NCI-H1092 treated with DMSO at 0.1 percent for 48 hours (cell line): ENCODE results near the gene OR14A16.

ENCODE experiments used
- DNase-seq: peaks from one replicate; lab custom pipeline; 2025; lab: John Stamatoyannopoulos, UW

Gene OR14A16, protein sequence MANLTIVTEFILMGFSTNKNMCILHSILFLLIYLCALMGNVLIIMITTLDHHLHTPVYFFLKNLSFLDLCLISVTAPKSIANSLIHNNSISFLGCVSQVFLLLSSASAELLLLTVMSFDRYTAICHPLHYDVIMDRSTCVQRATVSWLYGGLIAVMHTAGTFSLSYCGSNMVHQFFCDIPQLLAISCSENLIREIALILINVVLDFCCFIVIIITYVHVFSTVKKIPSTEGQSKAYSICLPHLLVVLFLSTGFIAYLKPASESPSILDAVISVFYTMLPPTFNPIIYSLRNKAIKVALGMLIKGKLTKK

DNA sequence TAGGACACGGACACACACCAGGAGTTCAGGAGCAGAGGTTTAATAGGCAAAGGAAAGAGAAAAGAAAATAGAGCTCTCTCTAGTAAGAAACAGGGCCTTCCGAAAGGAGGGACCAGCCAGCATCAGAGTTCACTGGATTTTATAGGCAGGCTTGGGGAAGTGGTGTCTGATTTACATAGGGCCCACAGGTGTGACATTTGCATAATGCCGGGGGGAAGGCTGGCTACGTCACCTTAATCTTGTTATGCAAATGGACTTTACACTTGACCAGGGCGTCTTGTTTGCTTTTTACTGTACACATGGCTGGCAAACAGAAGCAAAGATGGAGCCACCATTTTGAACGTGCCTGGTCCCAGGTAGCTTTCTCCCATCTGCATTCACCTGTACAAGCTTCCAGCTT is at the start of gene OR14A16:
Gene OR14A16 (minus strand): TSS at position 97 of the 400 bp plus-strand sequence. CDS start 8,390 bp downstream, outside the sequence.
- DNase-seq, result no peak

DNA sequence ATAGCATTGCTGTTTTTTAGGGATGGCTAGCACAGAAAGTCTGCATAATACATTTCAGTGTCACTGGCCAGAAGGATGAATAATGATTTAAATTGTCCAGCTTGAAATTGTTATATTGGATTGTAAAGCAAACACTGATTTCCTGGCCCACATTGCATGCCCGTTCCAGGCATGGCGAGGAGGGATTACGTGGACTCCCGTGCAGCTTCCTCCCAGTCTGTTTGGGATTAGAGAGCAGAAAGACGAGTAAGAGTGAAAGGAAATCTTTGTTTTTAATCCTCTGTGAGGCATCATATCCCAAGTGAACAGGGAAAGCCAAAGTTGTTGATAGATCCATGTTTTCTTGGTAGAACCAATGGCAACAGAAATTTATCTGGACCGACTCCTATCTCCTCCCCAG is 41.5 kb upstream of the OR14A16 start:
- DNase-seq, result no peak

- no peak for DNase-seq
Observed at GRCh38 chr1:247864644-247865043, 40.7 kb upstream of the OR14A16 start.

DNA sequence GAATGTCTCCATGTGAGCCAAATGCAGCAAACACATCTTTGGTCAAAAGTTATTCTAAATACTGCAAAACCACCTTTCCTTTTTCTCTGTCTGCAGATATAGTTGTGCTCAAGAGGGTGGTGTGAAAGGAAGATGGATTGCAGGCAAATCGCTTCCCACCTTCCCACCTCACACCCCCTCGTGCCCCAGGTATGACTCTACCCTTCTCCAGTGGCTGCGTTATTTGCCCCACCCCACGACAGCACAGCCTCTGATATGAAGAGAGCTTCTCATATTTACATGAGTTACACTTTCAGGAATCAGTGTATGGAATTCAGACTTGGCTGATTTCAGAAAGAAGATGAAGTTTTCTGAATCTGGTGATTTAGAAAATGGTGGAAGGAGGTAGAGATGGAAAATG is 38.8 kb upstream of the OR14A16 start:
- no peak for DNase-seq

DNA sequence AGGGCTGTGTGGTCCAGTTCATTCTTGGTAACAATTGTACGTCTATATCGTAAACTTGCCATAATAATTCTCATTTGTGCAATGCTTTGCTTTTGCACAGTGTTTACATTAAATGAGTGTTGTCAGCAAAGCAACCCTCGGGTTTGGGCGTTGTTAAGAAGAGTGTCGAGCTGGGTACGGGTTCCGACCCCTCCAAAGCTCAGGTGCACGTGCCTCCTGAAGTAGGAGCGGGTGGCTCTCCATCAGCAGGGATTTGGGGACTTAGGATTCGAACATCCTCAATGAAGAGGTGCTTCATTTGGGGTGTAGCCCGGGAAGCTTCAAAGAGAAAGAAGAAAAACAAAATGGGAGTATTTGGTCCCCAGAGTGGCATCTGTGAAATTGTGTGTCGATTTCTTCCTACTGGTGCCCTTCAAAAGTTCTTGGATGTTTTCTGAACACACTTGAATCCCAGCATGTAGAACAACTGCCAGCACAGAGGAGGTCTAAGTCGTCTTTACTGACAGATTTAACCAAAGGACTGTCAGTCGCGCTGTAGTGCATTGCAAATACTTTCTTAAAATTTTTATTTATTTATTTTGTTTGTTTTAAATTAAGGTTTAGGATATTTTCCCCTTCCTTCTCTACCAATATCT is 34.2 kb upstream of the OR14A16 start:
- no peak for DNase-seq

GRCh38 chr1:247857069-247857984 is 33.4 kb upstream of the OR14A16 start, which contains the start of gene TRIM58:
TRIM58 (plus strand) TSS chr1:247857187; CDS start chr1:247857247, 60 bp downstream.
- DNase-seq, result no peak

- no peak for DNase-seq
Observed at GRCh38 chr1:247855911-247856310, 32.0 kb upstream of the OR14A16 start.

GRCh38 chr1:247854899-247855545 is 31.1 kb upstream of the OR14A16 start:
- no peak for DNase-seq

- no peak for DNase-seq
Observed at GRCh38 chr1:247849616-247850015, 25.7 kb upstream of the OR14A16 start.

DNA sequence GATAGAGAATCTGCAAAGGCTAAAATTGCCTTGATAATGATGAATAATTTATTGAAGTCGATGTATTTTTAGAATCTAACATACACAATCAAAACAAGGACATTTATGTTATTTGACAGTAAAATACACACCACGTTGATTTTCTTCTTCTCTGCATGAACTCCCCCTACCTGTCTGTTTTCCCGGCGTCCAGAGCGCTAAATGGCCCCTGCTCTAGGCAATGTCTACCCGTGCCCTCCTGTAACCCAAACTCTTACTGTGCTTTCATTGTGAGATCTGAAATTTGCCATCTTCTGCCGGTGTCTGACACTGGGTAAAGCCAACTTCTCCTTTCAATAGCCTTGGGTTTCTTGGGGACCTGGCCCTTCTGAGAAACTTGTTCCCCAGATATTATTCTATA is 24.4 kb upstream of the OR14A16 start:
- DNase-seq, result no peak

GRCh38 chr1:247845693-247846017 is 21.7 kb upstream of the OR14A16 start:
- no peak for DNase-seq

DNA sequence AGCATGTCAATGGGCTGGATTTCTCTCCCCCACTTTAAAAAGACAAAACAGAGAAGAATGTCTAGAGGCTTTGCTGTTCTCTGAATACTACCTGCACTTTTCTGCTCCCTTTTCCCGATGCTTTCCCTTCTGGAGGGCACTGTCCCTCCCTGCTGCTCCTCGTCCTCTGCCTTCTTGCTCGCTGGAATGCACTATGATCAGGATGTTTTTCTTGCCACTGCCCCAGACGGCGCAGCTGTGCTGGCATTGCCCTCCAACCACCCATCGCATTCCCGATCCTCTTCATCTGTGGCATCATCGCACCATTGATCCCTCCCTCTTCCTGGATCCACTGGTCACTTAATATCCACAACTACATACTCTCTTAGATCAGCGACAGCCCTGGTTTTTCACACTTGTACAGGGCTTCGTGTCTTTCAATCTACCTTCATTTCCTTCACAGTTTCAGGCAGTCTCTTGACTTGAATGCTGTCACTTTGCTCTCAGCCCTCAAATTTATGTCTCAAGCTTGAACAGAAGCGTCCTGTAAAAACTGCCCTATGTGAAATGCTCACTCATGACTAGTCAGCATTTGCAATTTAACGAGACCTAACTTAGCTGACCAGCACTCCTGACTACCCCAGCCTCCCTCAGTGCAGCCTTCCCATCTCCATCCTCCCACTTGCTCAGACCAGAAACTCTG is 21.2 kb upstream of the OR14A16 start:
- no peak for DNase-seq

DNA sequence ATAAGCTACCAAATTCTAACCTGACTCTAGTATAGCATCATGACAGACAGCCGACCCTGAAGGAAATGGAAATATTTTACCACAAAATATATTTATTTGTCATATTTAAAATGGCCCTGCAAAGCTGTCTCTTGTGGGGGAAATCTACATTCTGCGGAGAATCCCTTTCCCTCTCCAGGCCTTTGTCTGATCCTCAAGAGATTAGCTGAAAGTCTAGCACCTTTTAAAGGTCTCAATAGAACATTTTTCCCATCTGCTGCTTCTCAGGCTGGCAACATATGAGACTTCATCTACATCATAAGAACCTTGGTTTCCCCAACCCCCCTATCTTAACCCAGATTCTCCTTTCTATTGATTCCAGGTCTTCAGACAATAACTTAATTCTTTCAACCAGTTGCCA is 19.5 kb upstream of the OR14A16 start:
- no peak for DNase-seq

DNA sequence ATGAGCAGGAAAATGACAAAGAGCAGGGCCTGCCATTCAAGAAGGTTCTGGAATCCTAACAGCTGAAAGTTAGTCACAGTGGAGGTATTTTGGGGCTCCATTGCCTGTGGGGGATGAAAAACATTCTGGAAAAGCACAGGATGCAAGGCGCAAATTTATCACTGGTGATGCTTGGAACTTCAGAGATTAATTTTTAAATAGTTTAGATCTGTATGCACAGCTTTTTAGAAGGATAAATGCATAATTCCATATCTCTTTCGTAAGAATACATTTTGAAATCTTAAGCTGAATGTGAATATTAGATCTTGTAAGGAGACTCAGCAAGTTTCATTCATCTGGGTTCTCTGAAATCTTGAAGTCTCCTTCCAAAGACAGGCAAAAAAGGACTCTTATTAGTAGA is 17.9 kb upstream of the OR14A16 start, which contains the start of gene OR11L1:
Gene OR11L1 (minus strand): TSS at position 101 of the 400 bp plus-strand sequence. CDS start 0 bp downstream, at position 101.
- DNase-seq, result no peak

GRCh38 chr1:247840818-247841217 is 16.9 kb upstream of the OR14A16 start:
- DNase-seq, result no peak

DNA sequence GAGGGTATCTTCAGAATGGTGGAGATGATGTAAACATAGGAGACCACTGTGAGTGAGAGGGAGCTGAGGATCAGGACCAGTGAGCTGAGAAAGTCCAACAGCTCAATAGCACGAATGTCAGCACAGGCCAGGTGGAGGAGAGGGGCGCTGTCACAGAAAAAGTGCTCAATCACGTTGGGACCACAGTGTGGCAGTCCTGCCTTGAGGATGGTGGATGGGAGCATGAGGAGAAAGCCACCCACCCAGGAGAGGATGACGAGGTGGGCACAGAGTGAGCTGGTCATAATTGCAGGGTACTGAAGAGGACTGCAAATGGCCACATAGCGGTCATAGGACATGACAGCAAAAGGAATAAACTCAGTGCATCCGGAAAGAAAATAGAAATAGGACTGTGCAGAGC is 9.7 kb upstream of the OR14A16 start:
- no peak for DNase-seq

GRCh38 chr1:247829656-247830055 is 5.7 kb upstream of the OR14A16 start:
- no peak for DNase-seq

GRCh38 chr1:247825362-247825761 is 1.4 kb upstream of the OR14A16 start:
- no peak for DNase-seq

- DNase-seq, result no peak
Observed at GRCh38 chr1:247822060-247822459, 1.9 kb downstream of the OR14A16 start.

GRCh38 chr1:247812637-247813036 is 11.3 kb downstream of the OR14A16 start:
- DNase-seq, result no peak

DNA sequence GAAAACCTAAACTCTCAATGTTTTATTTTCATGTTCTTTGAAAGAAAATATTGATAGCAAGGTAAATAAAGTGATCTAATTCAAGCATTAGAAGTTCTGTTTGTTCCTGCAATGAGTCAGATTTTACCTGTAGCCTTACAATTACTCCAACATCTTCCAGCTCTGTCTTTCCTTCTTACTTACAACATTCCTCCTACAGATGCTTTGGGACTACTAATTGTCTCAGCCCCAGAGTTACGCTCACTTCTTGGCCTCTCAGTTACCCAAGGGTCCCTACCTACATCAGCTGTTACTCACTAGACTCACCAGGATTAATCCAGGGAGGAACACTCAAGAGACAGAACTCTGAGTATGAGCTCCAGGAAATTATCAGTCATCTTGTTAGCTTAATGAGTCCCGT is 26.4 kb downstream of the OR14A16 start:
- no peak for DNase-seq

- no peak for DNase-seq
Observed at GRCh38 chr1:247769603-247770002, 54.3 kb downstream of the OR14A16 start.
